Measurements from ENCODE around the gene NSUN5. TPM values are rescaled to one million over a fixed set of nuclear protein-coding genes. Genes with fewer than 3 reads are reported as not detected.
"Not testable (repeated sequence)": the region's sequence is repeated elsewhere in the genome, so short reads cannot be mapped to it uniquely, and the experiment has no call there.

The NSUN5 gene
- total RNA-seq, 2 experiments from 2014 or later: 55.6 to 59.6 TPM

DNA sequence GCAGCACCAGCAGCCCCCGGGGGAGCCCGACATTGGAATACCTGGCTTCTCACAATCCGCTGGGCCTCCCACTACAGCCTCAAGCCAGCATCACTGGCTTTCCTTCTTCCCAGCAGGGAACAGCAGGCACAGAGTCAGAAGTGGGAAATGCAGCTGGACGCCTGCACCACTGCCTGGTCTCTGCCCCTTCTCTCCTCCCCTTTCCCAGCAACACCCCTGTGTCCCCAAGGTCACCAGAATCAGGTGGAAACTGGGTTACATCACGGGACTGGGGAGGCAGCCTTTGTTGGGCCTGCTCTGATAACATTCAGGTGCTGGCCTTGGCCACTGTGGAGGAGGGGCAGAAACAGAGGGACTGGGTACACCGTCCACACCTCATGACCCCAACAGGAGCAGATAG lies 16.8 kb upstream of the NSUN5 start:
- POLR2A ChIA-PET; intact Hi-C loops (cut with micrococcal nuclease); H3K4me1 Mint-ChIP-seq (ENCODE audit: low read depth); DNase-seq; H3K9me3 Mint-ChIP-seq; H3K36me3 Mint-ChIP-seq (ENCODE audit: low read depth); ATAC-seq; H3K27me3 Mint-ChIP-seq; H3K27ac Mint-ChIP-seq; H3K4me3 Mint-ChIP-seq: not testable (repeated sequence)
- CTCF ChIA-PET: interaction anchor here (3.9 kb wide), 1 partner anchor 127 kb away, joined by 33 read pairs; no protein-coding TSS in a partner anchor

DNA sequence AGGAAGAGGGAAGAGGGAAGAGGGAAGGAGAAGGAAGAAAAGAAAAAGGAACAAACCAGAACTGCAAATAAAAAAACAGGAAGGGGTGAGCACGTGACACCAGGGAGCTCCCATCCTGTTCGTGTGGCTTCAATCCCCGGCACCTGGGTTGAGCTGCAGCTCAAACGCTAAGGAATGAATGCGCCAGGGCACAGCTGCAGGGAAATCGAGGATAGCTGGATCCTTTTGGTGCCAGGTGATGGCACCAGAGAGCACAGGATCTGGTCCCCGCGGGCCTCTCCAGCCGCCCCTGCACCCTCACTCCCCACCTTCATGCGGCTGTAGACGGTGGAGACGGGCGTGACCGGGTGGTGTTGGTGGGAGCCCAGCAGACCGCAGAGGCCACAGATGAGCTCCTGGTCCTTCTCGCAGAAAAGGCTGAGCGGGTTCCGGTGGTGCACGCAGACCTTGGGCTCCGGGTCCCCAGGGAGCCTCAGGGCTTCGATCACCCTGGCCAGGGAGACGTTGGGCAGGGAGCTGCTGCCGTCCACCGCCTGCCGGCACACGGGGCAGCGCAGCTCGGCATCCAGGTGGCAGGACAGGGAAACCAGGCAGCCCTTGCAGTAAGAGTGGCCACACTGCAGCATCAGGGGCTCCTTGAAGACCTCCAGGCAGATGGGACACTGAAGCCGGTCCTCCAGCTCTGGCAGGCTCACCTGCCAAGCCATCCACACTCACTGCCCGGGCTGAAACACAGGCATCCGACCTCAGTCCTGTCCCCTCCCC lies 15.6 kb upstream of the NSUN5 start:
- DNase-seq (peak; percentile 69), ATAC-seq (peak; percentile 98)
- H3K36me3 Mint-ChIP-seq (ENCODE audit: low read depth); H3K9me3 Mint-ChIP-seq; H3K4me1 Mint-ChIP-seq (ENCODE audit: low read depth); POLR2A ChIA-PET; H3K27me3 Mint-ChIP-seq; intact Hi-C loops (cut with micrococcal nuclease); H3K27ac Mint-ChIP-seq: not testable (repeated sequence)
- H3K4me3 Mint-ChIP-seq: peak overlapping the region; percentile 11
- CTCF ChIA-PET: interaction anchor here (0.8 to 3.9 kb wide), 8 partner anchors 9 to 194 kb away, joined by 3 to 33 read pairs (median 4); no protein-coding TSS in a partner anchor
- TF ChIP-seq, protein P1, sequence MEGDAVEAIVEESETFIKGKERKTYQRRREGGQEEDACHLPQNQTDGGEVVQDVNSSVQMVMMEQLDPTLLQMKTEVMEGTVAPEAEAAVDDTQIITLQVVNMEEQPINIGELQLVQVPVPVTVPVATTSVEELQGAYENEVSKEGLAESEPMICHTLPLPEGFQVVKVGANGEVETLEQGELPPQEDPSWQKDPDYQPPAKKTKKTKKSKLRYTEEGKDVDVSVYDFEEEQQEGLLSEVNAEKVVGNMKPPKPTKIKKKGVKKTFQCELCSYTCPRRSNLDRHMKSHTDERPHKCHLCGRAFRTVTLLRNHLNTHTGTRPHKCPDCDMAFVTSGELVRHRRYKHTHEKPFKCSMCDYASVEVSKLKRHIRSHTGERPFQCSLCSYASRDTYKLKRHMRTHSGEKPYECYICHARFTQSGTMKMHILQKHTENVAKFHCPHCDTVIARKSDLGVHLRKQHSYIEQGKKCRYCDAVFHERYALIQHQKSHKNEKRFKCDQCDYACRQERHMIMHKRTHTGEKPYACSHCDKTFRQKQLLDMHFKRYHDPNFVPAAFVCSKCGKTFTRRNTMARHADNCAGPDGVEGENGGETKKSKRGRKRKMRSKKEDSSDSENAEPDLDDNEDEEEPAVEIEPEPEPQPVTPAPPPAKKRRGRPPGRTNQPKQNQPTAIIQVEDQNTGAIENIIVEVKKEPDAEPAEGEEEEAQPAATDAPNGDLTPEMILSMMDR (IDR thresholded peaks at IDR 0.05): peak; percentile 59

DNA sequence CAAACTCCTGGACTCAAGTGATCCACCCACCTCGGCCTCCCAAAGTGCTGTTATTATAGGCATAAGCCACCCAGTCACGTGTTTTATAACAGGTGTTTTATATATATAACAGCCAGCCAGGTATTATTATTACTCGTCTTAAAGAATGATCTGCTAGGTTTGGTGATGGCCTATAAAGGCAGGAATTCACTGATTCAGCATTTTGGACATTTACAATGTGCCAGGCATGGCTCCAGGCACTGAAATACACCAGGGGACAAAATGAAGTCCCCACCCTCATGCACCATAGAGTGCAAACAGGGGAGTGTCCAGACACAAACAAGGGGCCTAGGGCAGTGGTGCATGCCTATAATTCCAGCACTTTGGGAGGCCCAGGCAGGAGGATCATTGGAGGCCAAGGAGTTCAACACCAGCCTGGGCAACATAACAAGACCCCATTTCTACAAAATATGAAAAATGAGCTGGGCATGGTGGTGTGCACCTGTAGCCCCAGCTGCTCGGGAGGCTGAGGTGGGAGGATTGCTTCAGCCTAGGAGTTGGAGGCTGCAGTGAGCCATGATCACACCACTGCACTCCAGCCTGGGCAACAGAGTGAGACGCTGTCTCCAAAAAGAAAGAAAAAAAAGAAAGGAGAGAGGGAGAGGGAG lies 14.9 kb upstream of the NSUN5 start:
- DNase-seq; H3K27me3 Mint-ChIP-seq; H3K27ac Mint-ChIP-seq; POLR2A ChIA-PET; H3K9me3 Mint-ChIP-seq; intact Hi-C loops (cut with micrococcal nuclease); ATAC-seq; H3K36me3 Mint-ChIP-seq (ENCODE audit: low read depth); H3K4me1 Mint-ChIP-seq (ENCODE audit: low read depth): not testable (repeated sequence)
- CTCF ChIA-PET: interaction anchor here (0.8 to 3.9 kb wide), 8 partner anchors 10 to 195 kb away, joined by 3 to 33 read pairs (median 4); no protein-coding TSS in a partner anchor
- peak overlapping the region; percentile 11 for H3K4me3 Mint-ChIP-seq

DNA sequence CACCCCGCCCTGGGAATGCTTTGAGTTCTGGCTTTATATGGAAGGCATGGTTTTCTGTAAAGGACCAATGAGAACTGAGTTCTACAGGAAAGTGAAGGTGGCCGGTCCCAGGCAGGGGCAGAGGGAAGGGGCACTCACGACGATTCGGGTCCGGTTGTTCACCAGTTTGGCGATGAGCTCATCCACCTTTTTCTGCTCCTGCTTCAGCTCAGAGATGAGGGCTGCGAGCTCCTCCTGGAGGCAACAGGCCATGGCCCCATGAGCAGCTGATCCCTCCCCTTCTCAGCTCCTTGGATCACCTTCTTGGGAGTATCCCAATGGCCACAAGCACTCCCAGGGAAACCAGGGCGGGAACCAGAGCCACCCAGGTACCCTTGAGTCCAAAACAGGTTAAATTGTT lies 11.4 kb upstream of the NSUN5 start:
- H3K27me3 Mint-ChIP-seq; intact Hi-C loops (cut with micrococcal nuclease); DNase-seq; POLR2A ChIA-PET; H3K4me3 Mint-ChIP-seq; CTCF ChIA-PET; H3K27ac Mint-ChIP-seq; H3K9me3 Mint-ChIP-seq; H3K4me1 Mint-ChIP-seq (ENCODE audit: low read depth); ATAC-seq; H3K36me3 Mint-ChIP-seq (ENCODE audit: low read depth): not testable (repeated sequence)

DNA sequence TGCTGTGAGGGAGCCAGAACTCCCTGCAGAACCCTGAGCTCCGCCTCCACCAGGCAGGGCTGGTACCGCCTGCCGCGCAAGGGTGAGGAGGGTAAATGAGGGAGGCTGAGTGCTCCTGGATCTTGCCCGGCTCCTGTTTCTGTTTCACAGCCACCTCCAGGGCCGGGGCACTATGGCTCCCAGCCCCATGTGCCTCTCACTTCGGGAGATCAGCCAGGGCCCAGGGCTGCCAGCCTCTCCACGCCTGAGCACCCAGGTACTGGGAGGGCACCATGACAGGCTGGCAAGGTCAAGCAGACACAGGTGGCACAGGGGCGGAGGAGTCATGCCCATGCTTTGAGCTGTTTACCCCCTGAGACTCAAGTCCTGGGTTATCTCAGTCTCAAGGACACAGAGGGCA lies 10.9 kb upstream of the NSUN5 start:
- not testable (repeated sequence) for H3K36me3 Mint-ChIP-seq (ENCODE audit: low read depth)

DNA sequence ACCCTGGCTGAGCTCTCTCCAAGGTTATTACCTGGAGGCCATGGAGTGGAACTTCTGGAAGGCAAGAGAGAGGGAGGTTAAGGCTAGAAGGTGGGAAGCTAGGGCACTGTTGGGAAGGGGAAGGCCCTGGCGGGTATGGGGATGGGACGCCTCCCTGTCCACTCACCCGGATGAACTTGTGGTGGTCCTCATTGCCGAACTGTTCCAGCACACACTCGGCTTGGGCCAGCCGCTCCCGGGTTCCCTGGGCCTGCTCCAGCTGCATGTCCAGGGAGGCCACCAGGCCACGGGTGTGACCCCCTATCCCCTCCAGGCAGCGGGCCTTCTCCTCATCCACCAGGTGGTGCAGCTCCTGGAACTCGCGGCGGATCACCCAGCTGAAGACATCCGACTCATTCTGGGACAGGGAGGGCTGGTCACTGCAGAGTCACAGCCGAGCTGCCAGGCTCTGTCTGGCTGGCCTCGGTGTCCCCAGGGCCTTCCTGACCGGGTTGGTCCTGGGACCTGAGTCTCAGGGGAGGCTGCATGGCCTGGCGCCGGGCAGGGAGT lies 10.1 kb upstream of the NSUN5 start:
- ATAC-seq, H3K27ac Mint-ChIP-seq, POLR2A ChIA-PET: not testable (repeated sequence)

More for the DNA sequence above, 10.9 kb upstream of the NSUN5 start:
- ATAC-seq; H3K4me1 Mint-ChIP-seq (ENCODE audit: low read depth); POLR2A ChIA-PET; H3K9me3 Mint-ChIP-seq; H3K27ac Mint-ChIP-seq; H3K4me3 Mint-ChIP-seq; H3K27me3 Mint-ChIP-seq; CTCF ChIA-PET; intact Hi-C loops (cut with micrococcal nuclease); DNase-seq: not testable (repeated sequence)

DNA sequence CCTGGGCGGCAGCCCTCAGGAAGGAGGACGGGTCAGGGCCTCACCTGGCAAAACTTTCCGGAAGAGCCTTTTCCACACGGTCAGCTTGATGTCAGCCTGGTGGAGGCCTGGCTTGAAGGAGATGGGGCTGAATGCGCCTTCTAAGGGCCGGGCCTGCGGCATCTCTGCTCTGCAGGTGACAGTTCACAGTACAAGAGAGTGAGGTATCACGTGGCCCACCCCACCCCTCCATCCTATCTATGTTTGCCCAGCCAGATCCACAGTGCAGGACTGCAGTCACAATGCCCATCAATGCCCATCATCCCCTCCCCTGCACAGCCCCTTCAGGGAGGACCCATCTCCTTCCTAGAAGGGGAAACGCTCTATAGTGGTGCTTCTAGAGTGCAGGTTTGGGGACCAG lies 7.9 kb upstream of the NSUN5 start:
- H3K4me3 Mint-ChIP-seq: no peak overlapping the region
- H3K9me3 Mint-ChIP-seq: no peaks in the 10 kb centered on the region
- no peak for ATAC-seq
- intact Hi-C loops (cut with micrococcal nuclease): no loop called here
- ChIA-PET CTCF (interaction anchor here (1.3 kb wide), 1 partner anchor 135 kb away, joined by 4 read pairs; no protein-coding TSS in a partner anchor), POLR2A (no interaction called here)
- H3K27ac Mint-ChIP-seq: no peak overlapping the region
- H3K27me3 Mint-ChIP-seq: no peaks in the 10 kb centered on the region
- TF ChIP-seq, protein P1 (IDR thresholded peaks at IDR 0.05): no peak
- no peaks in the 10 kb centered on the region for H3K4me1 Mint-ChIP-seq (ENCODE audit: low read depth)
- no peak for DNase-seq
- H3K36me3 Mint-ChIP-seq (ENCODE audit: low read depth): no peaks in the 10 kb centered on the region

More for the DNA sequence above, 10.1 kb upstream of the NSUN5 start:
- CTCF ChIA-PET; H3K27me3 Mint-ChIP-seq; H3K4me3 Mint-ChIP-seq; H3K4me1 Mint-ChIP-seq (ENCODE audit: low read depth); H3K36me3 Mint-ChIP-seq (ENCODE audit: low read depth); DNase-seq; H3K9me3 Mint-ChIP-seq; intact Hi-C loops (cut with micrococcal nuclease): not testable (repeated sequence)
